Measurements from ENCODE around the gene KCNB1.

DNA sequence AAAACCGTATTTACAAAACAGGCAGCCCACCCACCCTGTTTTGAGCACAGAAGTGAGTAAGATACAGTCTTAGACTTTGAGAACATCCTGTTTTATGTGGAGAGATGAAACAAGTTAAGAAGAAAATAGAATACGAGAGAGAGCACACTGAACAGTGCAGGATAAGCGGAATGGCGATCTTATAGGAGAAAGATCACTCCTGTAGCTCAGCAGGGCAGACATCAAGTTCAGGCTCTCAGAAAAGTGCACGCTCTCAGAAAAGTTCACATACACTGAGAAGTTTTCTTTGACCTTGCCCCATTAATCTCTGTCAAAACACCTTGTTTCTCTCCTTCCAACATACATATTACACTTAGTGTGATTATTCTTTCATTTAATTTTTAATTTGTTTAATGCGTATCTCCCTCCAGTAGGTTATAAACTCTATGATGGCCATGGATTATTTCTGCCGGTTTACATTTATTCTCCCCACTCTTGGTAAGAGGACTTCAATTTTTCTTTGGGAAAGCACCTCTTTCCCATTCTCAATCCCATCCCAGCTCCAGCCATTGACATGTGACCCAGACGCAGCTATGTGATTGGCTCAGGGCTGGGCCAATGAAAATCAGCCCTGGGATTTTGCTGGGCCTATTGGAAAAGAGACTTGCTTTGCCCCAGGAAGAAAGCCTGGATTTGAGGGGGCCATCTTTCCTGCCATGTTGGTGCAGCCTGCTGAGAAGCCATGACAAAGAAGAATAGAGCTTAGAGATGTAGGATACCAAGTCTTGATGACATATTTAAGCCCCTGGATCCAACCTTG lies 16.2 kb downstream of the KCNB1 start:
- TF ChIP-seq, protein P1, sequence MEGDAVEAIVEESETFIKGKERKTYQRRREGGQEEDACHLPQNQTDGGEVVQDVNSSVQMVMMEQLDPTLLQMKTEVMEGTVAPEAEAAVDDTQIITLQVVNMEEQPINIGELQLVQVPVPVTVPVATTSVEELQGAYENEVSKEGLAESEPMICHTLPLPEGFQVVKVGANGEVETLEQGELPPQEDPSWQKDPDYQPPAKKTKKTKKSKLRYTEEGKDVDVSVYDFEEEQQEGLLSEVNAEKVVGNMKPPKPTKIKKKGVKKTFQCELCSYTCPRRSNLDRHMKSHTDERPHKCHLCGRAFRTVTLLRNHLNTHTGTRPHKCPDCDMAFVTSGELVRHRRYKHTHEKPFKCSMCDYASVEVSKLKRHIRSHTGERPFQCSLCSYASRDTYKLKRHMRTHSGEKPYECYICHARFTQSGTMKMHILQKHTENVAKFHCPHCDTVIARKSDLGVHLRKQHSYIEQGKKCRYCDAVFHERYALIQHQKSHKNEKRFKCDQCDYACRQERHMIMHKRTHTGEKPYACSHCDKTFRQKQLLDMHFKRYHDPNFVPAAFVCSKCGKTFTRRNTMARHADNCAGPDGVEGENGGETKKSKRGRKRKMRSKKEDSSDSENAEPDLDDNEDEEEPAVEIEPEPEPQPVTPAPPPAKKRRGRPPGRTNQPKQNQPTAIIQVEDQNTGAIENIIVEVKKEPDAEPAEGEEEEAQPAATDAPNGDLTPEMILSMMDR (conservative IDR thresholded peaks at IDR 0.05; ENCODE audit: low read length): no peak
- no peak for TF ChIP-seq EZH2phosphoT487 (IDR thresholded peaks at IDR 0.05; ENCODE audit: borderline replicate concordance)

Data from Loucy (cell line).